Sigmoid colon (tissue), 3 donors: ENCODE data around the gene SURF4.

ENCODE experiments used
- CTCF ChIP-seq, 4 experiments: fragments of 450-650 bp in 3 of 4; fragments of 200-600 bp in 1 of 4; IDR thresholded peaks; one replicate each; pipeline ENCODE4 v1.5.1; 2016 to 2019; ENCODE audit warnings: antibody characterized with exemption in 4 of 4, mild to moderate bottlenecking in 3 of 4, moderate library complexity in 2 of 4
- POLR2A ChIP-seq, 2 donors: fragments of 450-650 bp; IDR thresholded peaks; one replicate each; pipeline ENCODE4 v1.6.1; 2016; ENCODE audit warnings: antibody characterized with exemption in 2 of 2, mild to moderate bottlenecking in 2 of 2, moderate library complexity in 2 of 2

- TF ChIP-seq CTCF (IDR thresholded peaks at IDR 0.05) (no peak), POLR2A (IDR thresholded peaks at IDR 0.05) (no peak)
Measured at GRCh38 chr9:133393399-133393798, 17.5 kb upstream of the SURF4 start.
